K562 (cell line): ENCODE results near the gene ORC4. TPM values are rescaled to one million over a fixed set of nuclear protein-coding genes. Genes with fewer than 3 reads are reported as not detected.

Experiments used
- ATAC-seq: fragments of 200-7000 bp; cut with Tn5 transposase; 3 replicates; pipeline ENCODE4 v1.9.1; 2020; ENCODE audit warnings: moderate library complexity
- BruUV-seq: library from RNA; stranded (reverse); fragments of 400-500 nt; replicated peaks from 2 replicates; lab custom pipeline; 2021; lab: Mats Ljungman, UMichigan
- CTCF ChIA-PET: fragments of 300-600 bp; formaldehyde crosslinking; extraction: SDS; loops from one replicate; lab custom pipeline; 2021; ENCODE audit warnings: low intra/inter-chr PET ratio; lab: Yijun Ruan, JAX
- POLR2A ChIA-PET: fragments of 300-600, 350-650 bp; sonication (Branson Sonifier 250); formaldehyde crosslinking; extraction: SDS; loops from one replicate; lab custom pipeline; 2021; ENCODE audit warnings: antibody characterized with exemption, inconsistent platforms; lab: Yijun Ruan, JAX
- DNase-seq, 4 experiments: peaks; one replicate each; pipeline versions ENCODE4 v3.0.0 to v3.0.0-alpha.2; 2011 to 2018; ENCODE audit warnings: low spot score in 3 of 4, mixed read lengths in 3 of 4; ENCODE audit errors: extremely low read depth in 1 of 4
- FAIRE-seq: peaks from 2 replicates; lab custom pipeline; 2011; peaks lifted over from hg19 to GRCh38; lab: Jason Lieb, UNC
- H2AFZ ChIP-seq: 2 replicates; pipeline ENCODE4 v1.6.0; 2011; ENCODE audit warnings: low read depth, low read length, control low read depth, inconsistent platforms
- H3K27ac ChIP-seq: fragments of 200-600 bp; 3 replicates; pipeline ENCODE4 v1.8.0; 2011; ENCODE audit warnings: low read depth, mild to moderate bottlenecking, control low read depth, inconsistent platforms, low read length, moderate library complexity, mixed read lengths; ENCODE audit errors: extremely low read depth
- H3K27me3 ChIP-seq, 2 experiments: fragments of 300-600 bp in 1 of 2; 2 replicates in 1 of 2; 3 replicates in 1 of 2; pipeline versions ENCODE4 v1.6.0 to v1.8.0; 2011; ENCODE audit warnings: inconsistent platforms in 2 of 2, low read length in 2 of 2, mild to moderate bottlenecking in 1 of 2, mixed read lengths in 1 of 2, moderate library complexity in 1 of 2; ENCODE audit not compliant: control insufficient read depth in 2 of 2, insufficient read depth in 2 of 2
- H3K36me3 ChIP-seq: fragments of 300-600 bp; 3 replicates; pipeline ENCODE4 v1.8.0; 2011; ENCODE audit warnings: mild to moderate bottlenecking, low read length, inconsistent platforms; ENCODE audit not compliant: control insufficient read depth, insufficient read depth
- H3K4me1 ChIP-seq, 2 experiments: fragments of 200-600 bp in 1 of 2; replicated peaks in 1 of 2; 2 replicates in 1 of 2; 3 replicates in 1 of 2; pipeline versions ENCODE4 v1.5.1 to v1.8.0; 2011; ENCODE audit warnings: inconsistent platforms in 2 of 2, low read length in 2 of 2, mild to moderate bottlenecking in 1 of 2, mixed read lengths in 1 of 2, moderate library complexity in 1 of 2; ENCODE audit not compliant: control insufficient read depth in 2 of 2, insufficient read depth in 2 of 2
- H3K4me2 ChIP-seq: 2 replicates; pipeline ENCODE4 v1.6.1; 2011; ENCODE audit warnings: low read length, control low read depth, inconsistent platforms, mixed read lengths; ENCODE audit not compliant: insufficient read depth
- H3K4me3 ChIP-seq: fragments of 200-600 bp; sonication (generic), shearing (Covaris generic); 2 replicates; pipeline ENCODE4 v1.5.1; 2016; ENCODE audit warnings: control low read depth, inconsistent platforms
- H3K79me2 ChIP-seq: fragments of 200-600 bp; 3 replicates; pipeline ENCODE4 v1.8.0; 2011; ENCODE audit warnings: low read length, inconsistent platforms; ENCODE audit not compliant: control insufficient read depth, insufficient read depth
- H3K9ac ChIP-seq, 2 experiments: 2 replicates each; pipeline versions ENCODE4 v1.6.0 to v1.6.1; 2011; ENCODE audit warnings: low read depth in 2 of 2, low read length in 2 of 2, control low read depth in 1 of 2, inconsistent platforms in 1 of 2, mild to moderate bottlenecking in 1 of 2, mixed read lengths in 1 of 2; ENCODE audit not compliant: insufficient read depth in 1 of 2
- H3K9me1 ChIP-seq: one replicate; pipeline ENCODE4 v1.6.0; 2011; ENCODE audit warnings: inconsistent platforms, mild to moderate bottlenecking, low read length, moderate library complexity; ENCODE audit not compliant: control insufficient read depth, insufficient read depth
- H3K9me3 ChIP-seq: replicated peaks from 2 replicates; pipeline ENCODE4 v1.5.1; 2011; ENCODE audit warnings: low read depth, low read length, inconsistent platforms; ENCODE audit not compliant: control insufficient read depth, insufficient read depth
- H4K20me1 ChIP-seq: replicated peaks from 2 replicates; pipeline ENCODE4 v1.6.1; 2011; ENCODE audit warnings: low read length, inconsistent platforms, mixed read lengths; ENCODE audit not compliant: control insufficient read depth, insufficient read depth
- CBX3 ChIP-seq, 2 experiments: IDR thresholded peaks; 1 replicate in 1 of 2; 2 replicates in 1 of 2; pipeline ENCODE4 v1.6.1; 2012; ENCODE audit warnings: inconsistent platforms in 2 of 2, low read length in 2 of 2, borderline replicate concordance in 1 of 2, control low read depth in 1 of 2
- CTCF ChIP-seq, 3 experiments: IDR thresholded peaks in 2 of 3; conservative IDR thresholded peaks in 1 of 3; 2 replicates each; pipeline ENCODE4 v1.5.1; 2011 to 2012; ENCODE audit warnings: low read length in 3 of 3, mild to moderate bottlenecking in 3 of 3, control low read depth in 2 of 3, improper control_type of control experiment in 1 of 3, inconsistent platforms in 1 of 3, low read depth in 1 of 3, mixed read lengths in 1 of 3, moderate library complexity in 1 of 3; ENCODE audit not compliant: insufficient read depth in 2 of 3
- GTF2A2 ChIP-seq: IDR thresholded peaks from 2 replicates; pipeline ENCODE4 v1.6.1; 2016; ENCODE audit warnings: mild to moderate bottlenecking, missing genetic modification characterization, missing compliant biosample characterization
- MBD1 ChIP-seq: fragments of 250-450 bp; sonication (Bioruptor Pico); IDR thresholded peaks from 2 replicates; pipeline ENCODE4 v1.8.0; 2022; ENCODE audit warnings: inconsistent platforms
- RAD21 ChIP-seq, 2 experiments: fragments of 250-450 bp in 1 of 2; fragments of 450-650 bp in 1 of 2; sonication (Bioruptor Pico) in 1 of 2; formaldehyde crosslinking in 1 of 2; IDR thresholded peaks in 1 of 2; conservative IDR thresholded peaks in 1 of 2; 2 replicates each; pipeline versions ENCODE4 v1.4.0 to v1.8.0; 2020 to 2022; ENCODE audit warnings: mild to moderate bottlenecking in 2 of 2, moderate library complexity in 1 of 2
- SMC3 ChIP-seq: conservative IDR thresholded peaks from 2 replicates; pipeline ENCODE4 v1.6.1; 2011; ENCODE audit warnings: low read depth, low read length, improper control_type of control experiment; ENCODE audit not compliant: insufficient read depth
- ZBTB12 ChIP-seq: fragments of 250-450 bp; sonication (Bioruptor Pico); IDR thresholded peaks from 2 replicates; pipeline ENCODE4 v1.4.0; 2020
- ZNF277 ChIP-seq: fragments of 250-450 bp; sonication (Bioruptor Pico); IDR thresholded peaks from 2 replicates; pipeline ENCODE4 v1.8.0; 2022; ENCODE audit warnings: inconsistent platforms, mild to moderate bottlenecking, moderate library complexity, borderline replicate concordance
- ZNF384 ChIP-seq: IDR thresholded peaks from 2 replicates; pipeline ENCODE4 v1.6.1; 2012; ENCODE audit warnings: low read depth, low read length, improper control_type of control experiment
- WGBS: fragments of 100-300 bp; shearing (Covaris generic); methylation state at CpG from one replicate; pipeline ENCODE4 v1.1.6; 2016; ENCODE audit warnings: low coverage, mixed read lengths; ENCODE audit not compliant: insufficient coverage; ENCODE audit errors: missing lambda C conversion rate; 5-methylcytosine and 5-hydroxymethylcytosine counted together
- in situ Hi-C: fragments of 300-500 bp; cut with MboI; formaldehyde crosslinking; loops from 4 replicates; pipeline ENCODE4 v1.15.0; 2018; ENCODE audit warnings: inconsistent platforms, mixed read lengths
- intact Hi-C: fragments of 100-400 bp; cut with micrococcal nuclease; formaldehyde crosslinking; loops from 2 replicates; pipeline ENCODE4 v1.14.2; 2022
- polyA plus RNA-seq, 8 experiments: library from polyadenylated mRNA; depleted of rRNA in 4 of 8; stranded (reverse) in 5 of 8; unstranded in 3 of 8; fragments of >200 nt; fragmentation: Nextera tagmentation in 2 of 8; fragmentation: Illumina TruSeq in 1 of 8; extraction: Ambion mirVana in 2 of 8; extraction: Trizol in 1 of 8; gene quantifications; 2 replicates each; pipeline versions ENCODE4 v1.2.1 to v1.2.3, GENCODE V29; 2011 to 2014; ENCODE audit warnings: inconsistent platforms in 1 of 8, missing spikeins in 1 of 8
- total RNA-seq, 7 experiments: library from RNA; depleted of rRNA in 6 of 7; stranded (reverse); fragments of >200 nt in 6 of 7; fragmentation: Illumina TruSeq in 2 of 7; extraction: Trizol in 2 of 7; gene quantifications; 2 replicates each; pipeline versions ENCODE4 v1.2.1 to v1.2.3, GENCODE V29; 2011 to 2021; ENCODE audit warnings: low replicate concordance in 1 of 7

Gene ORC4
- total and polyA plus RNA-seq, 9 of the 15 experiments (the other 6 are each of a cell fraction or from before 2014, with no cell fraction given) = 58.6 to 100 (median 70.5) TPM

DNA sequence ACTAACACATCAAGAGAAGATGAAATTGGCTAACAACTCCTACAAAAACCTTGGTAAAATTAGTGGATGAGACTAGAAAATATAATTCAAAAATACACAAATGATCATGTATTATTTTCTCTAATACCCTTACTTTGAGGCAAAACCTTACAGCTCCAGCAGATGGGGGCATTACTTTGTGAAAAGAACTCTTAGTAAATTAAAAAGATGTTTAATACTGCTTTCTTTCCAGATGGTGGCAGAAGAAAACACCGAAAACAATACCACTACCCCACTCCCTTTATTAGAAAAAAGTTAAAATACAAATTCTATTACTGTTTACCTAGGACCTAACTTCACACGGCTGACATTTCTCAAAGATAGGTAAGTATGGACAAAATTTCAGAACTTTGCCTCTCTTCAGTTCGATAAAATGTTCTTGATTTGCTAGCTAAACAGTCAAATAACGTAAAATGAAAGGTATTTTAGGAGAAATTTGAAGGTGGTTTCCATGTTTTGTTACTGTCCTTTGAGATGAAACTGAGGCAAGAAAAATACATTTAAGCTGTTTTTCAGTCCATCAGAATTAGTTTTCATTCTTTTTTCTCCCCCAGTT, 30.6 kb downstream of the ORC4 start:
- ATAC-seq = peak; percentile 89
- in situ Hi-C loops = loop anchor here (10.0 kb wide), 1 partner anchor 215 kb away; no protein-coding TSS in a partner anchor
- no peak overlapping the region for H3K4me2 ChIP-seq
- no TSS peak for BruUV-seq
- DNase-seq = peak in 3 of 4 experiments; percentile 11 to 51 (median 39)
- H4K20me1 ChIP-seq = peaks cover 3% of the 10 kb centered on the region; the same call in 1 of the 2 replicates
- ChIA-PET POLR2A (interaction anchor here (0.7 to 1.2 kb wide), 3 partner anchors 10 to 655 kb away, joined by 3 read pairs; no protein-coding TSS in a partner anchor), CTCF (interaction anchor here (0.7 to 2.4 kb wide), 4 partner anchors 211 to 999 kb away, joined by 3 to 16 read pairs (median 7); no protein-coding TSS in a partner anchor)
- no peak overlapping the region for H3K4me3 ChIP-seq
- peaks cover 82% of the 10 kb centered on the region for H3K79me2 ChIP-seq
- FAIRE-seq = peak; percentile 19
- H3K27me3 ChIP-seq = no peaks in the 10 kb centered on the region
- no peak overlapping the region for H2AFZ ChIP-seq
- intact Hi-C loops = loop anchor here (1.0 to 5.0 kb wide), 2 partner anchors 212 to 519 kb away; no protein-coding TSS in a partner anchor
- no peaks in the 10 kb centered on the region for H3K36me3 ChIP-seq
- H3K4me1 ChIP-seq = no peaks in the 10 kb centered on the region
- WGBS = 40% methylated on average over 4 of the region's 4 CpGs
- no peak overlapping the region for H3K9ac ChIP-seq
- H3K9me1 ChIP-seq = no peaks in the 10 kb centered on the region
- H3K27ac ChIP-seq = no peak overlapping the region
- 0 out of 2 replicates have a peak, but pooled peaks cover under 1% of the 10 kb centered on the region for H3K9me3 ChIP-seq
- TF ChIP-seq GTF2A2 (tag) = no peak
- no peak for TF ChIP-seq ZNF384
- TF ChIP-seq CBX3 (IDR thresholded peaks at IDR 0.05; ENCODE audit: borderline replicate concordance in 1 of 2, low read length in 2 of 2) = no peak
- peak; percentile 57 for TF ChIP-seq SMC3
- no peak for TF ChIP-seq MBD1 (CRISPR knock-in tag)
- TF ChIP-seq CTCF (IDR thresholded peaks at IDR 0.05 in 2 of 3, conservative IDR thresholded peaks at IDR 0.05 in 1 of 3; ENCODE audit: insufficient read depth in 2 of 3, low read depth in 1 of 3, low read length in 3 of 3) = peak; percentile 37 to 98 (median 94); a peak in 5 of 6 replicates
- no peak for TF ChIP-seq ZNF277 (CRISPR knock-in tag)
- peak; percentile 86 to 87 for TF ChIP-seq RAD21 (CRISPR knock-in tag; conservative IDR thresholded peaks at IDR 0.05 in 1 of 2, IDR thresholded peaks at IDR 0.05 in 1 of 2)
- no peak for TF ChIP-seq ZBTB12 (CRISPR knock-in tag)
